IMR-90 (cell line): ENCODE data around the gene PLD3. TPM values are rescaled to one million over a fixed set of nuclear protein-coding genes. Genes with fewer than 3 reads are reported as not detected.

Source experiments
- ATAC-seq: fragments of 200-7000 bp; cut with Tn5 transposase; 2 replicates; pipeline ENCODE4 v1.9.1; 2020; ENCODE audit warnings: low read depth, mild to moderate bottlenecking, moderate library complexity
- BruUV-seq: library from RNA; stranded (reverse); fragments of 400-500 nt; replicated peaks from 2 replicates; lab custom pipeline; 2021; lab: Mats Ljungman, UMichigan
- CTCF ChIA-PET: fragments of 300-600 bp; formaldehyde crosslinking; extraction: SDS; loops from one replicate; lab custom pipeline; 2021; ENCODE audit warnings: antibody characterized with exemption; lab: Yijun Ruan, JAX
- POLR2A ChIA-PET: fragments of 300-600 bp; sonication (Branson Sonifier 250); formaldehyde crosslinking; loops from one replicate; lab custom pipeline; 2022; ENCODE audit warnings: antibody characterized with exemption; ENCODE audit not compliant: unreplicated experiment; lab: Charles Lee
- DNase-seq: peaks from one replicate; pipeline ENCODE4 v3.0.0; 2013
- H2AFZ ChIP-seq: replicated peaks from 2 replicates; pipeline ENCODE3; 2013; ENCODE audit warnings: low read length, mild to moderate bottlenecking; ENCODE audit not compliant: poor library complexity
- H2AK5ac ChIP-seq: 2 replicates; pipeline ENCODE4 v1.6.1; 2013; ENCODE audit warnings: low read depth, low read length, inconsistent platforms
- H2AK9ac ChIP-seq: replicated peaks from 2 replicates; pipeline ENCODE3; 2013; ENCODE audit warnings: mild to moderate bottlenecking, low read depth, low read length, moderate library complexity; ENCODE audit not compliant: poor library complexity
- H2BK120ac ChIP-seq: 2 replicates; pipeline ENCODE4 v1.6.1; 2013; ENCODE audit warnings: low read depth, low read length, inconsistent platforms
- H2BK15ac ChIP-seq: 3 replicates; pipeline ENCODE4 v1.6.1; 2013; ENCODE audit warnings: low read depth, low read length, inconsistent platforms
- H2BK20ac ChIP-seq: 2 replicates; pipeline ENCODE4 v1.6.1; 2013; ENCODE audit warnings: low read depth, mild to moderate bottlenecking, inconsistent platforms, low read length, moderate library complexity
- H2BK5ac ChIP-seq: 2 replicates; pipeline ENCODE4 v1.6.1; 2013; ENCODE audit warnings: mild to moderate bottlenecking, low read depth, low read length, inconsistent platforms; ENCODE audit not compliant: poor library complexity, severe bottlenecking
- H3K14ac ChIP-seq: replicated peaks from 2 replicates; pipeline ENCODE4 v1.6.1; 2013; ENCODE audit warnings: low read depth, low read length, inconsistent platforms
- H3K18ac ChIP-seq: 2 replicates; pipeline ENCODE4 v1.6.1; 2013; ENCODE audit warnings: low read depth, low read length, control low read depth
- H3K23ac ChIP-seq: 2 replicates; pipeline ENCODE4 v1.6.1; 2013; ENCODE audit warnings: low read depth, low read length, inconsistent platforms
- H3K27ac ChIP-seq: 2 replicates; pipeline ENCODE4 v1.5.1; 2013; ENCODE audit warnings: mild to moderate bottlenecking, control low read depth, low read length; ENCODE audit not compliant: insufficient read depth
- H3K27me3 ChIP-seq: 2 replicates; pipeline ENCODE4 v1.6.1; 2013; ENCODE audit warnings: low read length; ENCODE audit not compliant: control insufficient read depth, insufficient read depth
- H3K36me3 ChIP-seq: 2 replicates; pipeline ENCODE4 v1.6.1; 2013; ENCODE audit warnings: low read length, mixed read lengths; ENCODE audit not compliant: control insufficient read depth, insufficient read depth
- H3K4ac ChIP-seq: 2 replicates; pipeline ENCODE4 v1.6.1; 2013; ENCODE audit warnings: low read depth, low read length, inconsistent platforms
- H3K4me1 ChIP-seq: 2 replicates; pipeline ENCODE4 v1.6.1; 2013; ENCODE audit warnings: low read length, mixed read lengths; ENCODE audit not compliant: control insufficient read depth, insufficient read depth
- H3K4me2 ChIP-seq: 2 replicates; pipeline ENCODE4 v1.6.1; 2013; ENCODE audit warnings: low read depth, mild to moderate bottlenecking, control low read depth, low read length, moderate library complexity
- H3K4me3 ChIP-seq: 2 replicates; pipeline ENCODE4 v1.5.1; 2013; ENCODE audit warnings: low read depth, mild to moderate bottlenecking, control low read depth, low read length, moderate library complexity; ENCODE audit not compliant: insufficient read depth
- H3K56ac ChIP-seq: 2 replicates; pipeline ENCODE4 v1.6.1; 2013; ENCODE audit warnings: low read length, inconsistent platforms; ENCODE audit not compliant: insufficient read depth; ENCODE audit errors: extremely low read depth
- H3K79me1 ChIP-seq, 2 experiments: 2 replicates each; pipeline ENCODE4 v1.6.1; 2013; ENCODE audit warnings: low read length in 2 of 2, inconsistent platforms in 1 of 2, low read depth in 1 of 2
- H3K9ac ChIP-seq: 2 replicates; pipeline ENCODE4 v1.6.1; 2013; ENCODE audit warnings: low read depth, low read length, control low read depth
- H3K9me1 ChIP-seq: 2 replicates; pipeline ENCODE4 v1.6.1; 2013; ENCODE audit warnings: low read length, inconsistent platforms; ENCODE audit not compliant: insufficient read depth
- H3K9me3 ChIP-seq: 2 replicates; pipeline ENCODE4 v1.6.1; 2013; ENCODE audit warnings: low read length; ENCODE audit not compliant: control insufficient read depth, insufficient read depth
- H4K20me1 ChIP-seq: 2 replicates; pipeline ENCODE4 v1.6.1; 2013; ENCODE audit warnings: low read length, inconsistent platforms; ENCODE audit not compliant: insufficient read depth
- H4K5ac ChIP-seq: 2 replicates; pipeline ENCODE4 v1.6.1; 2013; ENCODE audit warnings: mild to moderate bottlenecking, low read depth, low read length, control low read depth
- H4K8ac ChIP-seq, 2 experiments: 2 replicates each; pipeline ENCODE4 v1.6.1; 2013; ENCODE audit warnings: low read depth in 2 of 2, low read length in 2 of 2, control low read depth in 1 of 2, inconsistent platforms in 1 of 2
- H4K91ac ChIP-seq: 2 replicates; pipeline ENCODE4 v1.6.1; 2013; ENCODE audit warnings: low read depth, low read length, inconsistent platforms; ENCODE audit not compliant: insufficient read depth
- BHLHE40 ChIP-seq: fragments of 150-350 bp; IDR thresholded peaks from 2 replicates; pipeline ENCODE4 v1.6.1; 2016; ENCODE audit warnings: mild to moderate bottlenecking, low read depth, low read length
- CEBPB ChIP-seq: IDR thresholded peaks from 2 replicates; pipeline ENCODE4 v1.6.1; 2012; ENCODE audit warnings: low read depth, low read length, improper control_type of control experiment
- CHD1 ChIP-seq: IDR thresholded peaks from 2 replicates; pipeline ENCODE4 v1.6.1; 2012; ENCODE audit warnings: low read depth, low read length, improper control_type of control experiment
- CTCF ChIP-seq: conservative IDR thresholded peaks from 2 replicates; pipeline ENCODE4 v1.5.1; 2012; ENCODE audit warnings: mild to moderate bottlenecking, low read depth, low read length, improper control_type of control experiment
- ELK1 ChIP-seq: fragments of 150-350 bp; IDR thresholded peaks from 2 replicates; pipeline ENCODE4 v1.6.1; 2016; ENCODE audit warnings: low read depth, mild to moderate bottlenecking, low read length, moderate library complexity, borderline replicate concordance
- FOS ChIP-seq: fragments of 150-350 bp; IDR thresholded peaks from 2 replicates; pipeline ENCODE4 v1.6.1; 2016; ENCODE audit warnings: low read depth, low read length
- MAFK ChIP-seq: IDR thresholded peaks from 2 replicates; pipeline ENCODE4 v1.6.1; 2012; ENCODE audit warnings: low read depth, low read length, improper control_type of control experiment
- MAZ ChIP-seq: IDR thresholded peaks from 2 replicates; pipeline ENCODE4 v1.6.1; 2012; ENCODE audit warnings: low read depth, mild to moderate bottlenecking, low read length, improper control_type of control experiment, moderate library complexity, borderline replicate concordance
- MXI1 ChIP-seq: IDR thresholded peaks from 2 replicates; pipeline ENCODE4 v1.6.1; 2012; ENCODE audit warnings: low read depth, mild to moderate bottlenecking, low read length, moderate library complexity, borderline replicate concordance
- NFE2L2 ChIP-seq: fragments of 150-350 bp; IDR thresholded peaks from 2 replicates; pipeline ENCODE4 v1.6.1; 2016; ENCODE audit warnings: low read depth, mild to moderate bottlenecking, low read length
- POLR2A ChIP-seq: IDR thresholded peaks from 2 replicates; pipeline ENCODE4 v1.6.1; 2012; ENCODE audit warnings: mild to moderate bottlenecking, low read depth, low read length
- RAD21 ChIP-seq: IDR thresholded peaks from 2 replicates; pipeline ENCODE4 v1.6.1; 2012; ENCODE audit warnings: low read length, improper control_type of control experiment
- RCOR1 ChIP-seq: IDR thresholded peaks from 2 replicates; pipeline ENCODE4 v1.6.1; 2012; ENCODE audit warnings: mild to moderate bottlenecking, low read length, improper control_type of control experiment; ENCODE audit not compliant: insufficient replicate concordance
- RFX5 ChIP-seq: IDR thresholded peaks from 2 replicates; pipeline ENCODE4 v1.8.0; 2012; ENCODE audit warnings: low read depth, mild to moderate bottlenecking, low read length, moderate library complexity
- SMC3 ChIP-seq: fragments of 150-350 bp; IDR thresholded peaks from 2 replicates; pipeline ENCODE4 v1.6.1; 2016; ENCODE audit warnings: low read depth, mild to moderate bottlenecking, antibody characterized with exemption, low read length, moderate library complexity
- USF2 ChIP-seq: fragments of 150-350 bp; IDR thresholded peaks from 2 replicates; pipeline ENCODE4 v1.6.1; 2017; ENCODE audit warnings: mild to moderate bottlenecking, antibody characterized with exemption, low read length, low read depth
- WGBS, 2 experiments: methylation state at CpG; one replicate each; pipeline versions ENCODE4 v1.1.5 to v1.1.7; 2013; ENCODE audit warnings: missing lambda C conversion rate in 2 of 2; ENCODE audit not compliant: insufficient read length in 1 of 2; ENCODE audit errors: extremely low coverage in 2 of 2; 5-methylcytosine and 5-hydroxymethylcytosine counted together
- dilution Hi-C: fragments of 300-500 bp; cut with HindIII; formaldehyde crosslinking; loops from one replicate; pipeline ENCODE4 v1.14.3; 2018; ENCODE audit warnings: low sequenced_read_pairs; ENCODE audit not compliant: unreplicated experiment
- in situ Hi-C: fragments of 300-500 bp; cut with MboI; formaldehyde crosslinking; loops from 3 replicates; pipeline ENCODE4 v1.14.3; 2019; ENCODE audit warnings: low sequenced_read_pairs, inconsistent platforms, mixed read lengths
- intact Hi-C: fragments of 100-400 bp; cut with micrococcal nuclease; formaldehyde crosslinking; loops from 2 replicates; pipeline ENCODE4 v1.10.0; 2022
- polyA plus RNA-seq, 3 experiments: library from polyadenylated mRNA; depleted of rRNA; stranded (reverse); fragments of >200 nt; gene quantifications; 2 replicates each; pipeline ENCODE4 v1.2.3, GENCODE V29; 2012; ENCODE audit warnings: low replicate concordance in 1 of 3
- total RNA-seq: library from RNA; depleted of rRNA; stranded (reverse); fragments of >200 nt; gene quantifications from 2 replicates; pipeline ENCODE4 v1.2.3, GENCODE V29; 2012

Gene PLD3
- total and polyA plus RNA-seq, 2 of the 4 experiments (the other 2 are of a cell fraction), result 117 to 665 TPM

GRCh38 chr19:40342644-40343311 lies 5.7 kb upstream of the PLD3 start:
- Histone ChIP-seq H3K4me2 (no peak overlapping the region), H2BK120ac (no peak overlapping the region), H3K4me1 (no peaks in the 10 kb centered on the region), H3K9me1 (peaks cover 13% of the 10 kb centered on the region), H3K23ac (0 out of 2 replicates have a peak overlapping the region, but pooled peaks have one; percentile 24), H3K27ac (no peak overlapping the region), H2AK9ac (peak overlapping the region; percentile 16), H4K91ac (no peak overlapping the region), H4K20me1 (no peaks in the 10 kb centered on the region; the same call in 1 of the 2 replicates), H3K14ac (no peak overlapping the region), H3K4me3 (no peak overlapping the region), H2AK5ac (no peak overlapping the region), H3K56ac (no peak overlapping the region), H3K9ac (no peak overlapping the region), H4K8ac (no peak overlapping the region), H2BK20ac (no peak overlapping the region), H3K79me1 (peaks cover 31 to 54% of the 10 kb centered on the region in 2 experiments), H3K18ac (no peak overlapping the region), H2BK5ac (no peak overlapping the region), H3K36me3 (peaks cover 11% of the 10 kb centered on the region), H3K4ac (no peak overlapping the region), H3K9me3 (no peaks in the 10 kb centered on the region), H2BK15ac (no peak overlapping the region), H4K5ac (no peak overlapping the region), H3K27me3 (no peaks in the 10 kb centered on the region), H2AFZ (no peak overlapping the region)
- dilution Hi-C loops (no loop called here), in situ Hi-C loops (no loop called here), intact Hi-C loops (no loop called here)
- 83% methylated on average over 2 of the region's 11 CpGs; no CpG with 5 or more reads in 1 of the 2 experiments for WGBS, 2 experiments
- TF ChIP-seq RCOR1, result no peak
- TF ChIP-seq CTCF, result no peak
- no peak for TF ChIP-seq RFX5
- TF ChIP-seq MXI1, result no peak
- TF ChIP-seq MAZ, result no peak
- TF ChIP-seq CEBPB, result no peak
- no peak for TF ChIP-seq SMC3
- TF ChIP-seq BHLHE40, result no peak
- no peak for TF ChIP-seq FOS
- no peak for TF ChIP-seq USF2
- TF ChIP-seq MAFK, result no peak
- TF ChIP-seq POLR2A, result no peak
- TF ChIP-seq ELK1, result no peak
- TF ChIP-seq NFE2L2, result no peak
- TF ChIP-seq RAD21, result no peak
- no peak for TF ChIP-seq CHD1
- BruUV-seq, result no TSS peak
- ChIA-PET CTCF (no interaction called here), POLR2A (no interaction called here)
- DNase-seq, result no peak
- ATAC-seq, result no peak
